K562 (cell line): ENCODE measurements around the gene NDUFC2. TPM values are rescaled to one million over a fixed set of nuclear protein-coding genes. Genes with fewer than 3 reads are reported as not detected.

Experiments
- ATF1 ChIP-seq, 2 experiments: fragments of 450-650 bp in 1 of 2; IDR thresholded peaks; 2 replicates each; pipeline ENCODE4 v1.6.1; 2016; ENCODE audit warnings: missing compliant biosample characterization in 1 of 2, missing genetic modification characterization in 1 of 2
- DACH1 ChIP-seq: fragments of 450-650 bp; IDR thresholded peaks from 2 replicates; pipeline ENCODE4 v1.6.1; 2018; ENCODE audit not compliant: partially characterized antibody
- RBBP5 ChIP-seq: fragments of 200-600 bp; sonication (generic); IDR thresholded peaks from 2 replicates; pipeline ENCODE4 v1.6.1; 2012; ENCODE audit warnings: borderline replicate concordance, mild to moderate bottlenecking, low read length, control low read depth, inconsistent platforms; ENCODE audit not compliant: insufficient read depth, poor library complexity, severe bottlenecking
- TAF9B ChIP-seq: fragments of 450-650 bp; IDR thresholded peaks from 2 replicates; pipeline ENCODE4 v1.6.1; 2018; ENCODE audit warnings: mild to moderate bottlenecking; ENCODE audit not compliant: partially characterized antibody
- ZBTB8A ChIP-seq: fragments of 450-650 bp; IDR thresholded peaks from 2 replicates; pipeline ENCODE4 v1.6.1; 2018; ENCODE audit warnings: mild to moderate bottlenecking, moderate library complexity; ENCODE audit not compliant: partially characterized antibody
- polyA plus RNA-seq, 8 experiments: library from polyadenylated mRNA; depleted of rRNA in 4 of 8; stranded (reverse) in 5 of 8; unstranded in 3 of 8; fragments of >200 nt; fragmentation: Nextera tagmentation in 2 of 8; fragmentation: Illumina TruSeq in 1 of 8; extraction: Ambion mirVana in 2 of 8; extraction: Trizol in 1 of 8; gene quantifications; 2 replicates each; pipeline versions ENCODE4 v1.2.1 to v1.2.3, GENCODE V29; 2011 to 2014; ENCODE audit warnings: inconsistent platforms in 1 of 8, missing spikeins in 1 of 8
- total RNA-seq, 7 experiments: library from RNA; depleted of rRNA in 6 of 7; stranded (reverse); fragments of >200 nt in 6 of 7; fragmentation: Illumina TruSeq in 2 of 7; extraction: Trizol in 2 of 7; gene quantifications; 2 replicates each; pipeline versions ENCODE4 v1.2.1 to v1.2.3, GENCODE V29; 2011 to 2021; ENCODE audit warnings: low replicate concordance in 1 of 7
- TF ChIP-seq, protein P1 (sequence below): fragments of 250-450 bp; sonication (Bioruptor Pico); IDR thresholded peaks from 2 replicates; pipeline ENCODE4 v1.4.0; 2020
- TF ChIP-seq, protein P2 (sequence below): fragments of 250-450 bp; sonication (Bioruptor Pico); IDR thresholded peaks from 2 replicates; pipeline ENCODE4 v1.8.0; 2022; ENCODE audit warnings: moderate library complexity, mild to moderate bottlenecking, inconsistent platforms
- TF ChIP-seq, protein P3 (sequence below): fragments of 250-450 bp; sonication (Bioruptor Pico); IDR thresholded peaks from 2 replicates; pipeline ENCODE4 v1.5.0; 2022; ENCODE audit warnings: mild to moderate bottlenecking
- TF ChIP-seq, protein P4 (sequence below), 2 experiments: IDR thresholded peaks; 2 replicates each; pipeline ENCODE4 v1.6.1; 2012; ENCODE audit warnings: improper control_type of control experiment in 2 of 2, low read depth in 2 of 2, low read length in 2 of 2, borderline replicate concordance in 1 of 2
- TF ChIP-seq, protein P5 (sequence below): fragments of 250-450 bp; sonication (Bioruptor Pico); IDR thresholded peaks from 2 replicates; pipeline ENCODE4 v1.6.1; 2021; ENCODE audit warnings: mild to moderate bottlenecking
- TF ChIP-seq, protein P6 (sequence below): fragments of 450-650 bp; IDR thresholded peaks from 2 replicates; pipeline ENCODE4 v1.6.1; 2017; ENCODE audit warnings: mild to moderate bottlenecking, moderate library complexity

Gene NDUFC2
- total and polyA plus RNA-seq, 9 of the 15 experiments (the other 6 are each of a cell fraction or from before 2014, with no cell fraction given), result 168 to 1,119 (median 442) TPM

DNA sequence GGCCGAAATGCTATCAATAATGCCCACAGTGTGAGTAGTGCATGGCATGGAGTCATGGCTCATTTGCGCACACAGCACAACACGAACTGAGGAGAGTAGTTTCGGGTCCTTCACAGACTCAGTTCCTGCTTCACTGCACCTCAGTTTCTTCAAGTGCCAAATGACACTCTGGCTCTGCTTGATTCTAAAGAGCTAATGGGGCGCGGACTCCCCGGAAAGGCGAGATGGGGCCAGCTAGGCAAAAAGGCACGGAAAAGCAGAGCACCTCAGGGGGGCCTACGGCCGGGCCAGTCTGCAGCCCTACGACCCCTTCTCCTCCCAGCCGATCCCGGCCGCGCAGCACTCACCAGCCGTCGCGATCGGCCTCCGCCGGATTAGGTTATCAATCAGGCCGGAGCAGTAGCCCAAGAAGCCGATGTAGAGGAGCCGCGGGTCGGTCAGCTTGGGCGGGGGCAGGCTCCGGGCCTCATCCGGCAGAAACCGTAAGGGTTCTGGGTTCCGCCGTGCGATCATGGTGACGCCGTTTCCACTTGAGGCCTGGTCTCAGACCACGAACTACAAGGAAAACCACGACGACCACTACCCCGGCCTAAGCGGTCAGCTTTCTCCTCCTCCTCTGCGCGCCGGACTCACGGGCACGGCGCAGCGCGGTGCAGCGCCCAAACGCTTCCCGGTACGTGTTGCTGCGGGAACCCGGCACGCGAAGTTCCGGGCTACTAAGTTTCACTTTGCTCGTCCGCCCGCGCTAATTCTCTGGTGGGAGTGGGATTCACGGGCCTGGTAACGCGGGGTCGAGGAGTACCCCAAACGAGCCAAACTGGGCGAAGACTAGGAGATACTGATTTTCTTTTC lies at the start of gene NDUFC2 (continued):
- TF ChIP-seq, protein P1, sequence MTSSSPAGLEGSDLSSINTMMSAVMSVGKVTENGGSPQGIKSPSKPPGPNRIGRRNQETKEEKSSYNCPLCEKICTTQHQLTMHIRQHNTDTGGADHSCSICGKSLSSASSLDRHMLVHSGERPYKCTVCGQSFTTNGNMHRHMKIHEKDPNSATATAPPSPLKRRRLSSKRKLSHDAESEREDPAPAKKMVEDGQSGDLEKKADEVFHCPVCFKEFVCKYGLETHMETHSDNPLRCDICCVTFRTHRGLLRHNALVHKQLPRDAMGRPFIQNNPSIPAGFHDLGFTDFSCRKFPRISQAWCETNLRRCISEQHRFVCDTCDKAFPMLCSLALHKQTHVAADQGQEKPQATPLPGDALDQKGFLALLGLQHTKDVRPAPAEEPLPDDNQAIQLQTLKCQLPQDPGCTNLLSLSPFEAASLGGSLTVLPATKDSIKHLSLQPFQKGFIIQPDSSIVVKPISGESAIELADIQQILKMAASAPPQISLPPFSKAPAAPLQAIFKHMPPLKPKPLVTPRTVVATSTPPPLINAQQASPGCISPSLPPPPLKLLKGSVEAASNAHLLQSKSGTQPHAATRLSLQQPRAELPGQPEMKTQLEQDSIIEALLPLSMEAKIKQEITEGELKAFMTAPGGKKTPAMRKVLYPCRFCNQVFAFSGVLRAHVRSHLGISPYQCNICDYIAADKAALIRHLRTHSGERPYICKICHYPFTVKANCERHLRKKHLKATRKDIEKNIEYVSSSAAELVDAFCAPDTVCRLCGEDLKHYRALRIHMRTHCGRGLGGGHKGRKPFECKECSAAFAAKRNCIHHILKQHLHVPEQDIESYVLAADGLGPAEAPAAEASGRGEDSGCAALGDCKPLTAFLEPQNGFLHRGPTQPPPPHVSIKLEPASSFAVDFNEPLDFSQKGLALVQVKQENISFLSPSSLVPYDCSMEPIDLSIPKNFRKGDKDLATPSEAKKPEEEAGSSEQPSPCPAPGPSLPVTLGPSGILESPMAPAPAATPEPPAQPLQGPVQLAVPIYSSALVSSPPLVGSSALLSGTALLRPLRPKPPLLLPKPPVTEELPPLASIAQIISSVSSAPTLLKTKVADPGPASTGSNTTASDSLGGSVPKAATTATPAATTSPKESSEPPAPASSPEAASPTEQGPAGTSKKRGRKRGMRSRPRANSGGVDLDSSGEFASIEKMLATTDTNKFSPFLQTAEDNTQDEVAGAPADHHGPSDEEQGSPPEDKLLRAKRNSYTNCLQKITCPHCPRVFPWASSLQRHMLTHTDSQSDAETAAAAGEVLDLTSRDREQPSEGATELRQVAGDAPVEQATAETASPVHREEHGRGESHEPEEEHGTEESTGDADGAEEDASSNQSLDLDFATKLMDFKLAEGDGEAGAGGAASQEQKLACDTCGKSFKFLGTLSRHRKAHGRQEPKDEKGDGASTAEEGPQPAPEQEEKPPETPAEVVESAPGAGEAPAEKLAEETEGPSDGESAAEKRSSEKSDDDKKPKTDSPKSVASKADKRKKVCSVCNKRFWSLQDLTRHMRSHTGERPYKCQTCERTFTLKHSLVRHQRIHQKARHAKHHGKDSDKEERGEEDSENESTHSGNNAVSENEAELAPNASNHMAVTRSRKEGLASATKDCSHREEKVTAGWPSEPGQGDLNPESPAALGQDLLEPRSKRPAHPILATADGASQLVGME, result no peak
- TF ChIP-seq TAF9B (peak; percentile 95), RBBP5 (peak; percentile 99), ZBTB8A (no peak), ATF1 (CRISPR knock-in tag; IDR thresholded peaks at IDR 0.05) (no peak; the same call in 1 of the 2 replicates), ATF1 (tag; IDR thresholded peaks at IDR 0.05) (peak; percentile 87), DACH1 (no peak)
- TF ChIP-seq, protein P2, sequence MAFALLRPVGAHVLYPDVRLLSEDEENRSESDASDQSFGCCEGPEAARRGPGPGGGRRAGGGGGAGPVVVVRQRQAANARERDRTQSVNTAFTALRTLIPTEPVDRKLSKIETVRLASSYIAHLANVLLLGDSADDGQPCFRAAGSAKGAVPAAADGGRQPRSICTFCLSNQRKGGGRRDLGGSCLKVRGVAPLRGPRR (CRISPR knock-in tag), result no peak
- TF ChIP-seq, protein P3, sequence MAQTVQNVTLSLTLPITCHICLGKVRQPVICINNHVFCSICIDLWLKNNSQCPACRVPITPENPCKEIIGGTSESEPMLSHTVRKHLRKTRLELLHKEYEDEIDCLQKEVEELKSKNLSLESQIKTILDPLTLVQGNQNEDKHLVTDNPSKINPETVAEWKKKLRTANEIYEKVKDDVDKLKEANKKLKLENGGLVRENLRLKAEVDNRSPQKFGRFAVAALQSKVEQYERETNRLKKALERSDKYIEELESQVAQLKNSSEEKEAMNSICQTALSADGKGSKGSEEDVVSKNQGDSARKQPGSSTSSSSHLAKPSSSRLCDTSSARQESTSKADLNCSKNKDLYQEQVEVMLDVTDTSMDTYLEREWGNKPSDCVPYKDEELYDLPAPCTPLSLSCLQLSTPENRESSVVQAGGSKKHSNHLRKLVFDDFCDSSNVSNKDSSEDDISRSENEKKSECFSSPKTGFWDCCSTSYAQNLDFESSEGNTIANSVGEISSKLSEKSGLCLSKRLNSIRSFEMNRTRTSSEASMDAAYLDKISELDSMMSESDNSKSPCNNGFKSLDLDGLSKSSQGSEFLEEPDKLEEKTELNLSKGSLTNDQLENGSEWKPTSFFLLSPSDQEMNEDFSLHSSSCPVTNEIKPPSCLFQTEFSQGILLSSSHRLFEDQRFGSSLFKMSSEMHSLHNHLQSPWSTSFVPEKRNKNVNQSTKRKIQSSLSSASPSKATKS (CRISPR knock-in tag), result no peak
- TF ChIP-seq, protein P4, sequence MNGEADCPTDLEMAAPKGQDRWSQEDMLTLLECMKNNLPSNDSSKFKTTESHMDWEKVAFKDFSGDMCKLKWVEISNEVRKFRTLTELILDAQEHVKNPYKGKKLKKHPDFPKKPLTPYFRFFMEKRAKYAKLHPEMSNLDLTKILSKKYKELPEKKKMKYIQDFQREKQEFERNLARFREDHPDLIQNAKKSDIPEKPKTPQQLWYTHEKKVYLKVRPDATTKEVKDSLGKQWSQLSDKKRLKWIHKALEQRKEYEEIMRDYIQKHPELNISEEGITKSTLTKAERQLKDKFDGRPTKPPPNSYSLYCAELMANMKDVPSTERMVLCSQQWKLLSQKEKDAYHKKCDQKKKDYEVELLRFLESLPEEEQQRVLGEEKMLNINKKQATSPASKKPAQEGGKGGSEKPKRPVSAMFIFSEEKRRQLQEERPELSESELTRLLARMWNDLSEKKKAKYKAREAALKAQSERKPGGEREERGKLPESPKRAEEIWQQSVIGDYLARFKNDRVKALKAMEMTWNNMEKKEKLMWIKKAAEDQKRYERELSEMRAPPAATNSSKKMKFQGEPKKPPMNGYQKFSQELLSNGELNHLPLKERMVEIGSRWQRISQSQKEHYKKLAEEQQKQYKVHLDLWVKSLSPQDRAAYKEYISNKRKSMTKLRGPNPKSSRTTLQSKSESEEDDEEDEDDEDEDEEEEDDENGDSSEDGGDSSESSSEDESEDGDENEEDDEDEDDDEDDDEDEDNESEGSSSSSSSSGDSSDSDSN (IDR thresholded peaks at IDR 0.05; ENCODE audit: borderline replicate concordance in 1 of 2, low read depth in 2 of 2, low read length in 2 of 2), result peak; percentile 68 to 80; a peak in 1 of 4 replicates
- TF ChIP-seq, protein P5, sequence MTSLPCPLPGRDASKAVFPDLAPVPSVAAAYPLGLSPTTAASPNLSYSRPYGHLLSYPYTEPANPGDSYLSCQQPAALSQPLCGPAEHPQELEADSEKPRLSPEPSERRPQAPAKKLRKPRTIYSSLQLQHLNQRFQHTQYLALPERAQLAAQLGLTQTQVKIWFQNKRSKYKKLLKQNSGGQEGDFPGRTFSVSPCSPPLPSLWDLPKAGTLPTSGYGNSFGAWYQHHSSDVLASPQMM (CRISPR knock-in tag), result no peak
- TF ChIP-seq, protein P6, sequence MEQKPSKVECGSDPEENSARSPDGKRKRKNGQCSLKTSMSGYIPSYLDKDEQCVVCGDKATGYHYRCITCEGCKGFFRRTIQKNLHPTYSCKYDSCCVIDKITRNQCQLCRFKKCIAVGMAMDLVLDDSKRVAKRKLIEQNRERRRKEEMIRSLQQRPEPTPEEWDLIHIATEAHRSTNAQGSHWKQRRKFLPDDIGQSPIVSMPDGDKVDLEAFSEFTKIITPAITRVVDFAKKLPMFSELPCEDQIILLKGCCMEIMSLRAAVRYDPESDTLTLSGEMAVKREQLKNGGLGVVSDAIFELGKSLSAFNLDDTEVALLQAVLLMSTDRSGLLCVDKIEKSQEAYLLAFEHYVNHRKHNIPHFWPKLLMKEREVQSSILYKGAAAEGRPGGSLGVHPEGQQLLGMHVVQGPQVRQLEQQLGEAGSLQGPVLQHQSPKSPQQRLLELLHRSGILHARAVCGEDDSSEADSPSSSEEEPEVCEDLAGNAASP, result no peak
